Prostate gland (tissue), 2 donors: ENCODE measurements around the gene OPRM1.

Source experiments
- CTCF ChIP-seq, 4 experiments: fragments of 200-600 bp in 2 of 4; fragments of 450-650 bp in 2 of 4; sonication (generic) in 2 of 4; IDR thresholded peaks; 1 replicate in 3 of 4; 2 replicates in 1 of 4; pipeline ENCODE4 v1.5.1; 2016 to 2019; ENCODE audit warnings: antibody characterized with exemption in 4 of 4, mild to moderate bottlenecking in 2 of 4, moderate library complexity in 2 of 4
- POLR2A ChIP-seq: fragments of 450-650 bp; IDR thresholded peaks from one replicate; pipeline ENCODE4 v1.6.1; 2016; ENCODE audit warnings: antibody characterized with exemption, mild to moderate bottlenecking
- POLR2AphosphoS5 ChIP-seq: sonication (generic); formaldehyde crosslinking; IDR thresholded peaks from one replicate; pipeline ENCODE4 v1.6.1; 2017; ENCODE audit warnings: antibody characterized with exemption

GRCh38 chr6:154202958-154203357 is 163.9 kb downstream of the OPRM1 start:
- TF ChIP-seq POLR2A (no peak), POLR2AphosphoS5 (no peak), CTCF (IDR thresholded peaks at IDR 0.05) (no peak)
